ENCODE results near the gene PYGO1. TPM values are rescaled to one million over a fixed set of nuclear protein-coding genes. Genes with fewer than 3 reads are reported as not detected.
"Not testable (repeated sequence)": the region's sequence is repeated elsewhere in the genome, so short reads cannot be mapped to it uniquely, and the experiment has no call there.

PYGO1 gene
- polyA plus RNA-seq (ENCODE audit: insufficient read length) = 8.0 TPM

GRCh38 chr15:55588070-55588814, at the start of gene PYGO1:
TSS of gene PYGO1 (minus strand) at chr15:55588345. CDS start at chr15:55587883, 462 bp downstream.
- peak; percentile 73 for DNase-seq

- DNase-seq = no peak
Observed at GRCh38 chr15:55637086-55637485, 48.9 kb upstream of the PYGO1 start.

GRCh38 chr15:55633731-55634130, 45.6 kb upstream of the PYGO1 start:
- no peak for DNase-seq

GRCh38 chr15:55632434-55632833, 44.3 kb upstream of the PYGO1 start:
- no peak for DNase-seq

- no peak for DNase-seq
Observed at GRCh38 chr15:55630858-55631257, 42.7 kb upstream of the PYGO1 start.

GRCh38 chr15:55628369-55628730, 40.2 kb upstream of the PYGO1 start:
- no peak for DNase-seq

GRCh38 chr15:55627730-55628368, 39.7 kb upstream of the PYGO1 start:
- DNase-seq = no peak

- DNase-seq = no peak
Observed at GRCh38 chr15:55619783-55620182, 31.6 kb upstream of the PYGO1 start.

GRCh38 chr15:55618387-55618786, 30.2 kb upstream of the PYGO1 start:
- no peak for DNase-seq

GRCh38 chr15:55615445-55615844, 27.3 kb upstream of the PYGO1 start:
- no peak for DNase-seq

- no peak for DNase-seq
Observed at GRCh38 chr15:55613727-55614126, 25.6 kb upstream of the PYGO1 start.

GRCh38 chr15:55606214-55606613, 18.1 kb upstream of the PYGO1 start:
- no peak for DNase-seq

GRCh38 chr15:55601374-55601773, 13.2 kb upstream of the PYGO1 start:
- DNase-seq = no peak

- DNase-seq = no peak
Observed at GRCh38 chr15:55599439-55599838, 11.3 kb upstream of the PYGO1 start.

GRCh38 chr15:55593019-55593418, 4.9 kb upstream of the PYGO1 start:
- not testable (repeated sequence) for DNase-seq

- no peak for DNase-seq
Observed at GRCh38 chr15:55590788-55591187, 2.6 kb upstream of the PYGO1 start.

GRCh38 chr15:55589287-55589686, 1.1 kb upstream of the PYGO1 start:
- peak; percentile 13 for DNase-seq

GRCh38 chr15:55588815-55589115, 620 bp upstream of the PYGO1 start:
- no peak for DNase-seq

- peak; percentile 59 for DNase-seq
Observed at GRCh38 chr15:55587321-55588069, 650 bp downstream of the PYGO1 start.

GRCh38 chr15:55586808-55587207, 1.3 kb downstream of the PYGO1 start:
- DNase-seq = no peak

GRCh38 chr15:55576943-55577342, 11.2 kb downstream of the PYGO1 start:
- DNase-seq = no peak

- DNase-seq = no peak
Observed at GRCh38 chr15:55574096-55574495, 14.0 kb downstream of the PYGO1 start.

GRCh38 chr15:55573224-55573623, 14.9 kb downstream of the PYGO1 start:
- DNase-seq = no peak

Data from hindlimb muscle (tissue), 1 donor.